HepG2 (cell line): ENCODE data around the gene TSPAN18. TPM values are rescaled to one million over a fixed set of nuclear protein-coding genes. Genes with fewer than 3 reads are reported as not detected.

Experiments used
- ATAC-seq: fragments of 200-7000 bp; cut with Tn5 transposase; 3 replicates; pipeline ENCODE4 v1.9.1; 2020; ENCODE audit warnings: mild to moderate bottlenecking, moderate library complexity
- BruUV-seq: library from RNA; stranded (reverse); fragments of 400-500 nt; replicated peaks from 2 replicates; lab custom pipeline; 2021; lab: Mats Ljungman, UMichigan
- CTCF ChIA-PET: fragments of 300-600 bp; formaldehyde crosslinking; extraction: SDS; loops from one replicate; lab custom pipeline; 2021; ENCODE audit warnings: low total read pairs, inconsistent platforms, low intra/inter-chr PET ratio; lab: Yijun Ruan, JAX
- POLR2A ChIA-PET: fragments of 350-600 bp; sonication (Branson Sonifier 250); formaldehyde crosslinking; loops from one replicate; lab custom pipeline; 2020; ENCODE audit warnings: antibody characterized with exemption, inconsistent platforms; lab: Yijun Ruan, JAX
- DNase-seq: peaks from one replicate; pipeline ENCODE4 v3.0.0-alpha.2; 2015; ENCODE audit warnings: low spot score
- FAIRE-seq: peaks from 3 replicates; lab custom pipeline; 2011; peaks lifted over from hg19 to GRCh38; lab: Jason Lieb, UNC
- H2AFZ ChIP-seq: one replicate; pipeline ENCODE4 v1.6.1; 2011; ENCODE audit warnings: low read length, inconsistent platforms
- H3K27ac ChIP-seq: fragments of 300-600 bp; 3 replicates; pipeline ENCODE4 v1.8.0; 2011; ENCODE audit warnings: mixed run types, mild to moderate bottlenecking, mixed read lengths, low read length, inconsistent platforms; ENCODE audit not compliant: insufficient read depth; ENCODE audit errors: extremely low read length
- H3K27me3 ChIP-seq, 2 experiments: fragments of 200-600 bp in 1 of 2; 2 replicates in 1 of 2; 3 replicates in 1 of 2; pipeline versions ENCODE4 v1.6.0 to v1.8.0; 2011; ENCODE audit warnings: low read length in 2 of 2, mild to moderate bottlenecking in 2 of 2, moderate library complexity in 2 of 2, inconsistent platforms in 1 of 2; ENCODE audit not compliant: insufficient read depth in 2 of 2, control insufficient read depth in 1 of 2
- H3K36me3 ChIP-seq, 2 experiments: fragments of 200-600 bp in 1 of 2; replicated peaks in 1 of 2; 2 replicates in 1 of 2; 3 replicates in 1 of 2; pipeline versions ENCODE4 v1.5.1 to v1.8.0; 2011; ENCODE audit warnings: low read length in 2 of 2, inconsistent platforms in 1 of 2; ENCODE audit not compliant: insufficient read depth in 2 of 2, control insufficient read depth in 1 of 2
- H3K4me1 ChIP-seq: 2 replicates; pipeline ENCODE4 v1.5.1; 2012; ENCODE audit warnings: low read length, inconsistent platforms; ENCODE audit not compliant: insufficient read depth
- H3K4me2 ChIP-seq: 2 replicates; pipeline ENCODE4 v1.6.0; 2011; ENCODE audit warnings: low read depth, low read length, inconsistent platforms
- H3K4me3 ChIP-seq, 3 experiments: fragments of 200-600 bp in 1 of 3; sonication (generic), shearing (Covaris generic) in 1 of 3; replicated peaks in 1 of 3; 2 replicates each; pipeline ENCODE4 v1.5.1; 2011 to 2016; ENCODE audit warnings: low read length in 3 of 3, inconsistent platforms in 2 of 3, low read depth in 2 of 3, mild to moderate bottlenecking in 2 of 3, control low read depth in 1 of 3, mixed read lengths in 1 of 3; ENCODE audit not compliant: insufficient read depth in 1 of 3
- H3K79me2 ChIP-seq: one replicate; pipeline ENCODE4 v1.6.1; 2011; ENCODE audit warnings: low read length, inconsistent platforms; ENCODE audit not compliant: insufficient read depth
- H3K9ac ChIP-seq: 2 replicates; pipeline ENCODE4 v1.6.0; 2011; ENCODE audit warnings: mild to moderate bottlenecking, low read depth, low read length, inconsistent platforms; ENCODE audit not compliant: insufficient read depth
- H3K9me3 ChIP-seq: 2 replicates; pipeline ENCODE4 v1.5.1; 2012; ENCODE audit warnings: mild to moderate bottlenecking, low read length
- H4K20me1 ChIP-seq: 2 replicates; pipeline ENCODE4 v1.6.0; 2011; ENCODE audit warnings: inconsistent platforms, mild to moderate bottlenecking, low read length, moderate library complexity; ENCODE audit not compliant: insufficient read depth
- AKNA ChIP-seq: sonication (generic); formaldehyde crosslinking; IDR thresholded peaks from 2 replicates; pipeline ENCODE4 v1.4.0; 2020; ENCODE audit warnings: missing genetic modification reagents, borderline replicate concordance
- ARNT ChIP-seq: fragments of 450-650 bp; IDR thresholded peaks from 2 replicates; pipeline ENCODE4 v1.6.1; 2017
- DMAP1 ChIP-seq: IDR thresholded peaks from 2 replicates; pipeline ENCODE4 v1.6.1; 2016
- ISX ChIP-seq: sonication (generic); formaldehyde crosslinking; conservative IDR thresholded peaks from 2 replicates; pipeline ENCODE4 v1.5.0; 2020; ENCODE audit warnings: missing genetic modification reagents
- KDM5A ChIP-seq: fragments of 200-600 bp; sonication (generic); IDR thresholded peaks from 2 replicates; pipeline ENCODE4 v1.7.0; 2018; ENCODE audit warnings: antibody characterized with exemption, mild to moderate bottlenecking, low read length, borderline replicate concordance
- MYC ChIP-seq: sonication (generic); formaldehyde crosslinking; IDR thresholded peaks from 2 replicates; pipeline ENCODE4 v1.9.0; 2021; ENCODE audit warnings: missing genetic modification reagents, borderline replicate concordance
- NFATC3 ChIP-seq: sonication (generic); formaldehyde crosslinking; IDR thresholded peaks from 2 replicates; pipeline ENCODE4 v1.5.1; 2020; ENCODE audit warnings: mild to moderate bottlenecking, missing genetic modification reagents
- NFYC ChIP-seq: IDR thresholded peaks from 2 replicates; pipeline ENCODE4 v1.6.1; 2016; ENCODE audit warnings: missing genetic modification reagents, missing compliant biosample characterization
- SNAI1 ChIP-seq: sonication (generic); formaldehyde crosslinking; IDR thresholded peaks from 2 replicates; pipeline ENCODE4 v1.5.0; 2020; ENCODE audit warnings: mild to moderate bottlenecking, missing genetic modification reagents, borderline replicate concordance
- TARDBP ChIP-seq: sonication (generic); formaldehyde crosslinking; IDR thresholded peaks from 2 replicates; pipeline ENCODE4 v1.8.0; 2022; ENCODE audit warnings: mild to moderate bottlenecking, missing genetic modification reagents
- XRCC5 ChIP-seq: fragments of 200-400 bp; formaldehyde crosslinking; optimal IDR thresholded peaks from 2 replicates; pipeline ENCODE3; 2017; ENCODE audit warnings: mild to moderate bottlenecking, low read length
- YY1 ChIP-seq: IDR thresholded peaks from 2 replicates; pipeline ENCODE4 v1.6.1; 2011; ENCODE audit warnings: low read length, low read depth, moderate library complexity, mild to moderate bottlenecking; ENCODE audit not compliant: insufficient read depth, insufficient replicate concordance
- ZFP62 ChIP-seq: sonication (generic); formaldehyde crosslinking; IDR thresholded peaks from 2 replicates; pipeline ENCODE4 v1.4.0; 2020; ENCODE audit warnings: missing genetic modification reagents
- ZHX1 ChIP-seq: sonication (generic); formaldehyde crosslinking; IDR thresholded peaks from 2 replicates; pipeline ENCODE4 v1.8.1; 2022; ENCODE audit warnings: low read depth, mild to moderate bottlenecking, missing genetic modification reagents
- ZMAT3 ChIP-seq: sonication (generic); formaldehyde crosslinking; conservative IDR thresholded peaks from 2 replicates; pipeline ENCODE4 v1.7.0; 2021; ENCODE audit warnings: missing genetic modification reagents
- ZNF484 ChIP-seq: sonication (generic); formaldehyde crosslinking; IDR thresholded peaks from 2 replicates; pipeline ENCODE4 v1.5.1; 2020; ENCODE audit warnings: mild to moderate bottlenecking, low read depth, missing genetic modification reagents, borderline replicate concordance
- ZNF691 ChIP-seq: sonication (generic); formaldehyde crosslinking; IDR thresholded peaks from 2 replicates; pipeline ENCODE4 v1.4.0; 2020; ENCODE audit warnings: missing genetic modification reagents, low read depth, mild to moderate bottlenecking, borderline replicate concordance
- WGBS: methylation state at CpG from one replicate; pipeline ENCODE4 v1.1.6; 2017; ENCODE audit warnings: low lambda C conversion rate; 5-methylcytosine and 5-hydroxymethylcytosine counted together
- in situ Hi-C: cut with HindIII; loops from 2 replicates; pipeline ENCODE4 v1.10.0; 2017; ENCODE audit warnings: low pct_unique_long_range_greater_than_20kb; ENCODE audit not compliant: extremely low pct_ligation_motif_present
- intact Hi-C: fragments of 100-400 bp; cut with micrococcal nuclease; formaldehyde crosslinking; loops from one replicate; pipeline ENCODE4 v1.10.0; 2022; ENCODE audit not compliant: unreplicated experiment
- polyA plus RNA-seq, 8 experiments: library from polyadenylated mRNA; depleted of rRNA in 3 of 8; stranded (reverse) in 7 of 8; unstranded in 1 of 8; fragments of >200 nt; fragmentation: Illumina TruSeq in 4 of 8; extraction: Trizol in 4 of 8; gene quantifications; 2 replicates each; pipeline versions ENCODE4 v1.2.1 to v1.2.3, GENCODE V29; 2011 to 2016; ENCODE audit warnings: low read depth in 4 of 8, missing spikeins in 1 of 8, mixed read lengths in 1 of 8; ENCODE audit not compliant: insufficient read depth in 1 of 8
- total RNA-seq, 5 experiments: library from RNA; depleted of rRNA; stranded (reverse); fragments of >200 nt; fragmentation: Illumina TruSeq; extraction: Trizol; gene quantifications; 2 replicates each; pipeline ENCODE4 v1.2.3, GENCODE V29; 2016; ENCODE audit warnings: low read depth in 1 of 5

Gene TSPAN18
- total and polyA plus RNA-seq, 2 of the 13 experiments (the other 11 are each of a cell fraction or from before 2014, with no cell fraction given) = not detected

GRCh38 chr11:44916331-44916730, 189.6 kb downstream of the TSPAN18 start:
- Histone ChIP-seq H3K27ac (no peak overlapping the region), H4K20me1 (no peaks in the 10 kb centered on the region), H3K4me3 (no peak overlapping the region), H3K4me1 (no peaks in the 10 kb centered on the region), H3K4me2 (no peak overlapping the region), H3K27me3 (peaks cover 4 to 37% of the 10 kb centered on the region in 2 experiments; a peak in 4 of 5 replicates), H2AFZ (no peak overlapping the region), H3K9me3 (no peaks in the 10 kb centered on the region), H3K79me2 (no peaks in the 10 kb centered on the region), H3K36me3 (no peaks in the 10 kb centered on the region), H3K9ac (no peak overlapping the region)
- intact Hi-C loops = no loop called here
- POLR2A ChIA-PET = no interaction called here
- in situ Hi-C loops = no loop called here
- 0% methylated on average over 1 of the region's 8 CpGs for WGBS
- CTCF ChIA-PET = no interaction called here
- DNase-seq (no peak), FAIRE-seq (no peak), ATAC-seq (no peak)
- BruUV-seq = no TSS peak
- TF ChIP-seq ZMAT3 (no peak), ISX (CRISPR knock-in tag) (no peak), ZHX1 (CRISPR knock-in tag) (no peak), TARDBP (CRISPR knock-in tag) (no peak), DMAP1 (CRISPR knock-in tag) (no peak), AKNA (CRISPR knock-in tag) (no peak), KDM5A (no peak), SNAI1 (CRISPR knock-in tag) (no peak), ZNF484 (CRISPR knock-in tag) (no peak), YY1 (no peak), NFYC (no peak), NFATC3 (CRISPR knock-in tag) (no peak), ARNT (no peak), ZNF691 (CRISPR knock-in tag) (no peak), ZFP62 (CRISPR knock-in tag) (no peak), MYC (no peak), XRCC5 (no peak)
